Calu3 (cell line): Measurements from ENCODE around the gene JADE1. TPM values are rescaled to one million over a fixed set of nuclear protein-coding genes. Genes with fewer than 3 reads are reported as not detected.

Experiments used
- BruUV-seq: library from RNA; stranded (reverse); fragments of 400-500 nt; replicated peaks from 2 replicates; lab custom pipeline; 2021; lab: Mats Ljungman, UMichigan
- CTCF ChIA-PET: fragments of 300-600 bp; sonication (Branson Sonifier 250); formaldehyde crosslinking; loops from one replicate; lab custom pipeline; 2022; ENCODE audit warnings: antibody characterized with exemption; lab: Charles Lee
- DNase-seq: peaks from one replicate; pipeline ENCODE4 v3.0.0; 2022
- H3K27ac Mint-ChIP-seq: one replicate; pipeline ENCODE4 v1.8.0; 2022; ENCODE audit warnings: mixed read lengths; ENCODE audit not compliant: unreplicated experiment
- H3K27me3 Mint-ChIP-seq: one replicate; pipeline ENCODE4 v1.8.0; 2022; ENCODE audit warnings: mixed read lengths; ENCODE audit not compliant: unreplicated experiment
- H3K36me3 Mint-ChIP-seq: one replicate; pipeline ENCODE4 v1.8.0; 2022; ENCODE audit warnings: mild to moderate bottlenecking, moderate library complexity, mixed read lengths; ENCODE audit not compliant: insufficient read depth, unreplicated experiment
- H3K4me1 Mint-ChIP-seq: one replicate; pipeline ENCODE4 v1.8.0; 2022; ENCODE audit warnings: mild to moderate bottlenecking, low read depth, mixed read lengths; ENCODE audit not compliant: unreplicated experiment
- H3K4me3 Mint-ChIP-seq: one replicate; pipeline ENCODE4 v1.8.0; 2022; ENCODE audit warnings: mild to moderate bottlenecking, low read depth, moderate library complexity, mixed read lengths; ENCODE audit not compliant: unreplicated experiment
- H3K9me3 Mint-ChIP-seq: one replicate; pipeline ENCODE4 v1.8.0; 2022; ENCODE audit warnings: low read depth, mixed read lengths; ENCODE audit not compliant: unreplicated experiment
- CTCF ChIP-seq: fragments of 200-600 bp; IDR thresholded peaks from one replicate; pipeline ENCODE4 v1.8.0; 2022; ENCODE audit warnings: antibody characterized with exemption; ENCODE audit not compliant: unreplicated experiment
- intact Hi-C: fragments of 100-400 bp; cut with micrococcal nuclease; formaldehyde crosslinking; loops from one replicate; pipeline ENCODE4 v1.10.0; 2022; ENCODE audit not compliant: unreplicated experiment
- total RNA-seq: library from RNA; stranded (reverse); gene quantifications from 2 replicates; pipeline ENCODE4 v1.2.3, GENCODE V29; 2022

JADE1 gene
- total RNA-seq, 1 experiment from 2014 or later, result 33.9 TPM

- no peak overlapping the region for H3K27ac Mint-ChIP-seq
- BruUV-seq, result no TSS peak
- TF ChIP-seq CTCF, result no peak
- H3K36me3 Mint-ChIP-seq, result peaks cover 11% of the 10 kb centered on the region
- H3K27me3 Mint-ChIP-seq, result no peaks in the 10 kb centered on the region
- no peak for DNase-seq
- H3K4me3 Mint-ChIP-seq, result no peak overlapping the region
- intact Hi-C loops, result no loop called here
- H3K9me3 Mint-ChIP-seq, result no peaks in the 10 kb centered on the region
- CTCF ChIA-PET, result no interaction called here
- H3K4me1 Mint-ChIP-seq, result peaks cover 39% of the 10 kb centered on the region
These were observed 22.7 kb downstream of the JADE1 start for GRCh38 chr4:128832243-128832625.

GRCh38 chr4:128835498-128836222 lies 26.2 kb downstream of the JADE1 start:
- intact Hi-C loops, result no loop called here
- Mint-ChIP-seq H3K4me3 (no peak overlapping the region), H3K27me3 (no peaks in the 10 kb centered on the region), H3K9me3 (no peaks in the 10 kb centered on the region), H3K36me3 (peaks cover 11% of the 10 kb centered on the region), H3K4me1 (peaks cover 30% of the 10 kb centered on the region), H3K27ac (no peak overlapping the region)
- BruUV-seq, result no TSS peak
- no peak for DNase-seq
- CTCF ChIA-PET, result no interaction called here
- TF ChIP-seq CTCF, result no peak

GRCh38 chr4:128837198-128837597 lies 27.7 kb downstream of the JADE1 start:
- no peak for DNase-seq
- no peak for TF ChIP-seq CTCF
- no TSS peak for BruUV-seq
- H3K9me3 Mint-ChIP-seq, result no peaks in the 10 kb centered on the region
- H3K27ac Mint-ChIP-seq, result no peak overlapping the region
- CTCF ChIA-PET, result no interaction called here
- no peaks in the 10 kb centered on the region for H3K27me3 Mint-ChIP-seq
- H3K4me3 Mint-ChIP-seq, result no peak overlapping the region
- peaks cover 11% of the 10 kb centered on the region for H3K36me3 Mint-ChIP-seq
- peaks cover 27% of the 10 kb centered on the region for H3K4me1 Mint-ChIP-seq
- intact Hi-C loops, result no loop called here

- peaks cover 11% of the 10 kb centered on the region for H3K36me3 Mint-ChIP-seq
- H3K27me3 Mint-ChIP-seq, result no peaks in the 10 kb centered on the region
- intact Hi-C loops, result no loop called here
- no peak for DNase-seq
- H3K4me3 Mint-ChIP-seq, result no peak overlapping the region
- BruUV-seq, result no TSS peak
- H3K9me3 Mint-ChIP-seq, result no peaks in the 10 kb centered on the region
- no peak for TF ChIP-seq CTCF
- H3K27ac Mint-ChIP-seq, result no peak overlapping the region
- CTCF ChIA-PET, result no interaction called here
- H3K4me1 Mint-ChIP-seq, result peaks cover 22% of the 10 kb centered on the region
These were observed 28.2 kb downstream of the JADE1 start for GRCh38 chr4:128837679-128838078.
